HG03469 (cell line): ENCODE measurements around the gene TPD52L2.

Experiments used
- ATAC-seq: cut with Tn5 transposase; IDR thresholded peaks from one replicate; pipeline ENCODE4 v1.9.1; 2021; ENCODE audit warnings: mild to moderate bottlenecking, moderate library complexity, moderate number of reproducible peaks; ENCODE audit not compliant: unreplicated experiment

Gene TPD52L2

DNA sequence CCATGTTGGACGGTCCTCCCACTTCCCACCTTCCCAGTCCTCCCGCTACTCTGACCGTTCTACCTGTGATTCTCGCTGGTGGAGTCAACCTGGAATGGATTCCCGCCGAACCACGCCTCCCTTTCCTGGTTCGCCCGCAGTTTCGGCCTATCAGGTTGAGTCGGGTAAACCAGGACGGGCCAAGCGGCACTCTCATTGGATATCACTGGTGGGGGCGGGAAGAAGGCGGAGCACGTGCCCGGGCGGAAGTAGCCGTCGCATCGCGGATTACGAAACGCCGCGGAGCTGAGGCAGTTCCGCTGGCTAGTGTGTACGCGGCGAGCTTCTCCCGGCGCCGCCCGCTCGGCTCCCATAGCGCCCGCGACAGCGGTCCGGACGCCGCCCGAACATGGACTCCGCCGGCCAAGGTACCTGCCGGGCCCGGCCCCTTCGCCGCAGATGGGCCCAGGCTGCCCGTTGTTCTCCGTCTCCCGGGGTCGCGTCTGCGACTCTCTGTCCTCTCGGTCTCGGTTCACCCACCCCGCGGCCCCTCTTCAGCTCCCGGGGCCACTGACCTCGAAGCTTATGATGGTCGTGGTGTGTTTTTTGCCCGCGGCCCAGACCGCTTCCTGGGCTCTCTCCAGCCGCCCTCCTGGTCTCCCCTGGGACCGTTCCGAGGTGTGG lies at the start of gene TPD52L2:
Gene TPD52L2 (plus strand): TSS at position 293 of the 663 bp plus-strand sequence. CDS start 96 bp downstream, at position 389.
- ATAC-seq = peak; percentile 46

DNA sequence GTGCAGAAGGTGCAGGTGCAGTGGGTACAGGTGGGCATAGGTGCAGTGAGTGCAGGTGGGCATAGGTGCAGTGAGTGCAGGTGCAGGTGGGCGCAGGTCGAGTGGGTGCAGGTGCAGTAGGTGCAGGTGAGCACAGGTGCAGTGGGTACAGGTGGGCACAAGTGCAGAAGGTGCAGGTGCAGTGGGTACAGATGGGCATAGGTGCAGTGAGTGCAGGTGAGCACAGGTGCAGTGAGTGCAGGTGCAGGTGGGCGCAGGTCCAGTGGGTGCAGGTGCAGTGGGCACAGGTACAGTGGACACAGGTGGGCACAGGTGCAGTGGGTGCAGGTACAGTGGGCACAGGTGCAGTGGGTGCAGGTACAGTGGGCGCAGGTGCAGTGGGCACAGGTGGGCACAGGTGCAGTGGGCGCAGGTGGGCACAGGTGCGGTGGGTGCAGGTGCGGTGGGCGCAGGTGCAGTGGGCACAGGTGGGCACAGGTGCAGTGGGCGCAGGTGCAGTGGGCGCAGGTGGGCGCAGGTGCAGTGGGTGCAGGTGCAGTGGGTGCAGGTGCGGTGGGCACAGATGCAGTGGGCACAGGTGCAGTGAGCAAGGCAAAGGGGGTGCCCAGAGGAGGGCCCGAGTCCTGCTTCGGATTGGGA lies 49.3 kb upstream of the TPD52L2 start:
- ATAC-seq = no peak

- ATAC-seq = no peak
Observed at GRCh38 chr20:63819224-63819921, 45.7 kb upstream of the TPD52L2 start.

DNA sequence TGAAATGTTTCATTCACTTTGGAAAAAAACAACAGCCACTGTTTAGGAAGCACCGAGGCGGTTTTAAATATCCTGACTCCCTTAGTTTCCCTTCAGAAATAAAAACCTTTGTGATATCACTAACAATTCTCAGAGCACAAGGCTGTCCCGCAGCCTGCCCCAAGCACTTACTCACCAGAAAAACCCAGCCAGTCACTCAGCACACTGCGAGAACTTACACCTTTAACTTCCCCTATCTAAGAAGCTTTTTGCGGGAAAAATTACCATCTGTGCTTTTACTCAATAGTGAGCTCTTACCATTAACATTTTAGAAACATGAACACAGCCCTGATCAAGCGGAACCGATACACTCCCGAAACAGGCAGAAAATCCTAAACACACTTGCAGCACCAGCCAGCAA lies 43.3 kb upstream of the TPD52L2 start:
- no peak for ATAC-seq

DNA sequence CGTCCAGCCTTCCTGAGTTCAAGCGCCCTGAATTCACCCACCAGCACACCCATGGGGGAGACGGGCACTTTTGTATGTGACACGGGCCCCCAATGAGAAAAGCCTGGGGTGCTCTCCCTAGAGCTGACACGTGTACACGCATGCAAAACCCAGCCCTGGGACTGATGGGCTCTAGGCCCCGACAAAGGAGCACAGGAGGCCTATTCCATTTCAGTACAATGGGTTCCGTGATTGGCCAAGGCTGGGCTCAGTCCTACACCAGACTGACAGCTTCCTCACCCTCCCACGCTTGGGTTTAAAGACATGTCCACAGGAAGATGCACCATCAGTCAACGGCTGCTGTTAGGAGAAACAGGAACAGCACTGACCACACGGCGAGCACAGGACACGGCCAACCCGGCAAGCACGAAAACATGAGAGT lies 42.8 kb upstream of the TPD52L2 start:
- ATAC-seq = no peak

DNA sequence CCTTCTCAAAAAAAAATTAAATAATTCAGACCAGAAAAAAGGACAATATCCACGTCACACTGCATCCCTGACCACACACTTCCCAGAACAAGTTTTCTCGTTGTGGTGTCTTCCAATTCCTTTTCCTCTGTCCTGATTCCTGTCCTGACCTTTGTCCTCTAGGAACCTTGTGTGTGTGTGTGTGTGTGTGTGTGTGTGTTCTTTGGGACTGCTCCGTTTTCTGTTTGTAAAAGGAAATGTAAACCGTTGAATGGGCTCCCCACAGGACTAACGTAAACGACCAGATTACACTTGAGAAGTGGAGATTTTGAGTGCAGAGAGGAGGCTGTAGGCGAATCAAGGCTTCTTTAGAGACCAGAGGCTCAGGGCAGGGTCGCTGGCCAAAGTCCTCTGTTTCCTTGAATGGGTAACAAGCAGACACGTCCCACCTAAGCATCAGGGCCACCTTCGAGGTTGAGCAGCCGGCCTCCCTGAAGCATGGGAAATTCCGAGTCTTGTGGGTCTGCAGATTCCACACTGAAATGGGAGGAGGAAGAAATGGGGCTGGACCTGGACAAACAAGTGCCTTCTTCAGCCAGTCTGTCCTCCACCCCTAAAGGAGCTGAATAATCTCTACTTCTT lies 41.3 kb upstream of the TPD52L2 start:
- no peak for ATAC-seq

DNA sequence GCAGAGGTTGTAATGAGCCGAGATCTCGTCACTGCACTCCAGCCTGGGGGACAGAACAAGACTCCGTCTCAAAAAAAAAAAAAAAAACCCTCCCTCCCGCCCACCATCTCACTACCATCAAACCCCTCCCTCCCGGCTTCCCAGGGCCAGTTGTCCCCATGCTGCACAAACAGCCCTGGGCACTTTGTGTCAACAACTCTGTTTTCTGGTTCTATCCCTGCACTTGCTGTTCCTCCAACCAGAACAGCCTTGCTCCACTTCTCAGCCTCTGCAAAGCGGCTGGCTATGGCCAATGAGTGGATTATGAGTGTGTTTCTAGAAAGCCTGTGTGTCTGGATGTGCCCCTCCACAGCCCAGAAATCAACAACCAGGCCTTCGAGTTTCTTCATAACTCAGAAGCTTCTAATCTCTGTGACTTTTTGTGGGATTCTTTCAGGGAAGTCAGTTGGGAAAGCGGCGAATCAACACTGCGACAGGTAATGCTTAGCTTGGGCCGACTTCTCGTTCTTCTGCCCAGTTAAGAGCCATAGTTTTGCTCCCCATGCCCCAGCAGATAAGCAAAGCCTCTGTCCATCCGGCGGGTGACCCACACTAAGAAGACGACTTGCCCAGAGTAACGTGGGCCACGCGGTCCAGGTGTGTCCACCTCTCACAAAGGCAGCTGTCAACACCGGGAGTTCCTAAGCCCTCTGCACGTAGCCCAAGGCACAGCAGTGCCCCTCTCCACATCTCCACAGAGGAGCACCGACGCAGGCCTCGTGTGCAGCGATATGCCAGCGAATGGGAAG lies 39.5 kb upstream of the TPD52L2 start:
- no peak for ATAC-seq

DNA sequence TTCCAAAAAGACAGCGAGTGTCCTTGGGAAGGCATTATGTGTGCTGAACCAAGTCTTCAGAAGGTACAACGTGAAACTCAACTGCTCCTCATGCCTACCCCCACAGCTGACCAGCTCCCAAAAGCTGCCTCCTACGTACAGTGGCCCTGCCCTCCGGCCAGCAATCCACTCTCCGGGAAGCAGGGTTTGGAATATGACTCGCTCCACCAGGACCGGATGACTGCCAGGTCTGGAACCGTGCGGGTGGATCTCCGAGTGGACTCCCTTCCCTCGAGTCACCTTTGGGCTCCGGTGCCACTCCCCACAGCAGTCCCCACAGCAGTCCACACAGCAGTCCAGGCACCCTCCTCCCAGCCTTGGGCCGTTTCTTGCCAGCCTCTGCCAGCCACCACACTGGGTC lies 38.3 kb upstream of the TPD52L2 start:
- ATAC-seq = no peak

DNA sequence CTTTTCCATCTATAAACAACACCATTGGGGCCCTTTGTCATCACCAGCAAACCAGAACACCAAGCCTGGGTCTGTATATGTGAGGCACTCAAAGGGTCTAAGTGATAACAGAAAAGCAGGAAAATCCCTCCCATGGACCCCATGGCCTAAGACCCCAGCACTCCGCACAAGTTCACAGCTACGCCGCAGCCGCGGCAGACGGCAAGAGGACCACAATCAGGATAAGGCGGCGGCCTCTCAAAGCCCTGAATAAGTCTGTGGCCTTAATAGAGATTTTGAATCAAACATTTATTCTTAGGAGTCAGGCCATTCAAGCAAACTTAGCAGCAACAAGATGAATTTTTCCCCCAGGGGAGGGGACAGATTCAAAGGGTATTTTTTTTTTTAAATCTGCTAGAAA lies 36.9 kb upstream of the TPD52L2 start:
- no peak for ATAC-seq

GRCh38 chr20:63828545-63828944 lies 36.5 kb upstream of the TPD52L2 start:
- no peak for ATAC-seq

GRCh38 chr20:63828951-63829350 lies 36.1 kb upstream of the TPD52L2 start:
- no peak for ATAC-seq

DNA sequence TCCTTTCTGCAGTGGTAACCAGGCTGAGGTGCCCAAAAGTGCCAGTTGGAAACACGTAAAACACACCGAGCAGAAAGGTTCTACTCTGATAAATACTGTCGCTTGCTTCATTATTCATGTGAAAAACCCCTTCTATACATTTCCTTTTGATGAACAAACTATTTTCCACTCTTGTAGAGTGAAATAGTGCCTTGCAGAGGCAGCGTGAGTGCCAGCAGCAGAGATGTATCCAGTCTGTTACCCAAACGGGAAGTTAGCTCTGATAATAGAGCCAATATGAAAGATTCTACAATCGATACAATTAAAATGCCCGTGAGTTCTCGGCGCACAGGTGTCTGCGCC lies 35.5 kb upstream of the TPD52L2 start:
- no peak for ATAC-seq

DNA sequence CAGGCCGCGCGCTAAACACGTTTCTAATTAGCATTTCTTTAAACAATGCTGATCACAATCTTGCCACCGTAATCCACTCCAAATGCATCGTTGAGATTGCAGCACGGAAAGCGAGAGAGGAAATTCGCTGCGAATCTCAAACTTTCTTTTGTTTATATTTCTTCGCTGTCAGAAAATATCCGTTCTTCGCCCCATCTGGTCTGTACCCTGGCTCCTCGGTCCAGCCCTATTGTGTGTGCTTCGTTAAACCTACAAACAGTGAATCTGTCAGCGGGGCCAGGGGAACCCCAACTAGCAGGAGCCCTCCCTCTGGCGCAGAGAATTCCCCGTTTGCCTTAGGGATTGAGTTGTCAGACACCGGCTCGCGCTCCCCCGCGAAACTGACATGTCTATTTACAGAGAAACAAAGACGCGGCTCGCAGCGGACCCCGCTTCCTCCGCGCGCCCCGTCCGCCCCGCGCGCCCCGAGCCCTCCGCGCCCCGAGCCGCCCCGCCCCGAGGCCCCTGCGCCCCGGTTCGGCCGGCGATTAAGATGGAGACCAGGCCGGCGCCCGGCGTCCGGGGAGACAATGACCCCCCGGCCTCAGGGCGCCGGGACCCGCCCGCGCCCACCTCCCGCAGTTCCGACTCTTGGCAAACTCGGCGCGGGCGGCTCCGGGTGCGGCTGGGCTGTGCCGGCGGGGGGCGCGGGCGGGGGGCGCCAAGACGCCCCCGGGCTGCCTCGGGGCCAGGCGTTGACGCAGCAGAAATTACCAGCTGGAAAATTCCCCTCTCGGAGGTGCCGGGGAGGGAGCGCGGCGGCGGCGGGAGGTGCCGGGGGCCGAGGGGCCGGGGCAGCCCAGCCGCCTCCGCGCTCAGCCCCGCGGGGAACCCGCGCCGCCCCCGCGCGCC lies 34.9 kb upstream of the TPD52L2 start:
- ATAC-seq = no peak

- no peak for ATAC-seq
Observed at GRCh38 chr20:63830841-63831588, 34.1 kb upstream of the TPD52L2 start, which contains the start of gene ZBTB46. Gene ZBTB46, minus strand, starts transcription at chr20:63831264. Its CDS starts 40,507 bp downstream, at chr20:63790757.

- ATAC-seq = no peak
Observed at GRCh38 chr20:63831646-63831992, 33.5 kb upstream of the TPD52L2 start.

DNA sequence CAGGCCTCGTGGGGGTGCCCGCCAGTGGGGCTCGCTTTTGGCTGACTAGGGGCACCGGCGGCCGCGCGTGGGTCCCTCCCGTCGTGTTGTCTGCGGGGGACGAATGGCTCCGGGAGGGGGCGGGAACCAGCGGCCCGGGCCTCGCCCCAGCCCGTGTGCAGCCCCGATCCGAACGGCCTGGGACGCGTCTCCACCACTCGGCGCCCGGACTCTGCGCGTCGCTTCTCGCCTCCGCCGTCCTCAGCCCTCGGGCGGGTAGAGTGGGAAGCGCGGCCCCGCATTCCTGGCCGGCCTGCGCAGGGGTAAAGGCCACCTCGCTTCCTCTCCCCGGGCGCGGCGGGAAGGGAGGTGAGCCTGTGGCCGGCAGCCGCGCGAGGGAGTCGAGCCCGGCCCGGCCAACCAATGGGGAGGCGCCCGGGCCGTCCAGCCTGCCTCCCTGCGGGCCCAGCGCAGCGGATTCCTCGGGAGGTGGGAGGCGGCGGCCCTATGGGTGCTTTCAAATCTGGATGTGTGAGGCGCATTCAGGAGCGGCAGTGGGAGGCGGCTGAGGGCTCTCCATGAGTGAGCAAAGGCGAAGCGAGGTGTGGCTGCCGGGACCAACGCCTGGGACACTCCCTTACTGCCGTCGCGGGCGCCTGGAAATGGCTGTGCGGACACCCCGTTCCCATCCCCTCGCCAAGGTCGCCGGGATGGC lies 32.9 kb upstream of the TPD52L2 start:
- no peak for ATAC-seq

GRCh38 chr20:63833776-63834490 lies 31.1 kb upstream of the TPD52L2 start:
- no peak for ATAC-seq

- no peak for ATAC-seq
Observed at GRCh38 chr20:63834491-63834880, 30.6 kb upstream of the TPD52L2 start.
